ENCODE measurements around the gene AMN1.
"Not testable (repeated sequence)": the region's sequence is repeated elsewhere in the genome, so short reads cannot be mapped to it uniquely, and the experiment has no call there.

Gene AMN1

GRCh38 chr12:31687101-31687527, 41.7 kb downstream of the AMN1 start:
- TF ChIP-seq, protein P1, sequence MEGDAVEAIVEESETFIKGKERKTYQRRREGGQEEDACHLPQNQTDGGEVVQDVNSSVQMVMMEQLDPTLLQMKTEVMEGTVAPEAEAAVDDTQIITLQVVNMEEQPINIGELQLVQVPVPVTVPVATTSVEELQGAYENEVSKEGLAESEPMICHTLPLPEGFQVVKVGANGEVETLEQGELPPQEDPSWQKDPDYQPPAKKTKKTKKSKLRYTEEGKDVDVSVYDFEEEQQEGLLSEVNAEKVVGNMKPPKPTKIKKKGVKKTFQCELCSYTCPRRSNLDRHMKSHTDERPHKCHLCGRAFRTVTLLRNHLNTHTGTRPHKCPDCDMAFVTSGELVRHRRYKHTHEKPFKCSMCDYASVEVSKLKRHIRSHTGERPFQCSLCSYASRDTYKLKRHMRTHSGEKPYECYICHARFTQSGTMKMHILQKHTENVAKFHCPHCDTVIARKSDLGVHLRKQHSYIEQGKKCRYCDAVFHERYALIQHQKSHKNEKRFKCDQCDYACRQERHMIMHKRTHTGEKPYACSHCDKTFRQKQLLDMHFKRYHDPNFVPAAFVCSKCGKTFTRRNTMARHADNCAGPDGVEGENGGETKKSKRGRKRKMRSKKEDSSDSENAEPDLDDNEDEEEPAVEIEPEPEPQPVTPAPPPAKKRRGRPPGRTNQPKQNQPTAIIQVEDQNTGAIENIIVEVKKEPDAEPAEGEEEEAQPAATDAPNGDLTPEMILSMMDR (IDR thresholded peaks at IDR 0.05; ENCODE audit: low read depth, low read length) = no peak
- H3K4me3 ChIP-seq (ENCODE audit: low read depth, low read length) = no peak overlapping the region

DNA sequence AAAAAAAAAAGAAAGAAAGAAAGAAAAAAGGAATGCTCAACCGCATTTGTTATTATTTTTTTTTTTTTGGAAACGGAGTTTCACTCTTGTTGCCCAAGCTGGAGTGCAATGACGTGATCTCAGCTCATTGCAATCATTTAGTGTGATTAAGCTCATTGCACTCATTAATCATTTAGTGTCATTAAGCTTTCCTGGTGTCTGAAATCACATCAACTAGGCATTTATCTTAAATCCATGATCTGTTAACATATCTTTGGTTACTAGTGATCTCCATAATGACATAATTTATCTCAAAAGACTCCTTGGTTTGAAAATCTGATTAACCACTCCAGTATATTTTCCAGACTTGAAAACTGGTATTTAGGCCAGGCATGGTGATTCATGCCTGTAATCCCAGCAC, 43.0 kb downstream of the AMN1 start:
- H3K4me3 ChIP-seq (ENCODE audit: low read depth, low read length) = no peak overlapping the region
- TF ChIP-seq, protein P1 (IDR thresholded peaks at IDR 0.05; ENCODE audit: low read depth, low read length) = no peak

GRCh38 chr12:31682136-31682962, 46.5 kb downstream of the AMN1 start:
- TF ChIP-seq, protein P1 (IDR thresholded peaks at IDR 0.05; ENCODE audit: low read depth, low read length) = peak; percentile 58
- H3K4me3 ChIP-seq (ENCODE audit: low read depth, low read length) = no peak overlapping the region

GRCh38 chr12:31672521-31672920, 56.3 kb downstream of the AMN1 start:
- TF ChIP-seq, protein P1 (IDR thresholded peaks at IDR 0.05; ENCODE audit: low read depth, low read length) = no peak
- no peak overlapping the region for H3K4me3 ChIP-seq (ENCODE audit: low read depth, low read length)

- H3K4me3 ChIP-seq (ENCODE audit: low read depth, low read length) = not testable (repeated sequence)
Observed at GRCh38 chr12:31669582-31669981, 59.2 kb downstream of the AMN1 start.

- no peak overlapping the region for H3K4me3 ChIP-seq (ENCODE audit: low read depth, low read length)
- TF ChIP-seq, protein P1 (IDR thresholded peaks at IDR 0.05; ENCODE audit: low read depth, low read length) = no peak
Observed at GRCh38 chr12:31669020-31669419, 59.8 kb downstream of the AMN1 start.

- no peak overlapping the region for H3K4me3 ChIP-seq (ENCODE audit: low read depth, low read length)
- TF ChIP-seq, protein P1 (IDR thresholded peaks at IDR 0.05; ENCODE audit: low read depth, low read length) = no peak
Observed at GRCh38 chr12:31664038-31664437, 64.8 kb downstream of the AMN1 start.

GRCh38 chr12:31663576-31663975, 65.2 kb downstream of the AMN1 start:
- no peak overlapping the region for H3K4me3 ChIP-seq (ENCODE audit: low read depth, low read length)
- TF ChIP-seq, protein P1 (IDR thresholded peaks at IDR 0.05; ENCODE audit: low read depth, low read length) = no peak
